K562 (cell line): ENCODE results near the gene PNPLA4. TPM values are rescaled to one million over a fixed set of nuclear protein-coding genes. Genes with fewer than 3 reads are reported as not detected.

ENCODE experiments used
- ATAC-seq: fragments of 200-7000 bp; cut with Tn5 transposase; 3 replicates; pipeline ENCODE4 v1.9.1; 2020; ENCODE audit warnings: moderate library complexity
- BruUV-seq: library from RNA; stranded (reverse); fragments of 400-500 nt; replicated peaks from 2 replicates; lab custom pipeline; 2021; lab: Mats Ljungman, UMichigan
- CTCF ChIA-PET: fragments of 300-600 bp; formaldehyde crosslinking; extraction: SDS; loops from one replicate; lab custom pipeline; 2021; ENCODE audit warnings: low intra/inter-chr PET ratio; lab: Yijun Ruan, JAX
- POLR2A ChIA-PET: fragments of 300-600, 350-650 bp; sonication (Branson Sonifier 250); formaldehyde crosslinking; extraction: SDS; loops from one replicate; lab custom pipeline; 2021; ENCODE audit warnings: antibody characterized with exemption, inconsistent platforms; lab: Yijun Ruan, JAX
- DNase-seq, 4 experiments: peaks; one replicate each; pipeline versions ENCODE4 v3.0.0 to v3.0.0-alpha.2; 2011 to 2018; ENCODE audit warnings: low spot score in 3 of 4, mixed read lengths in 3 of 4; ENCODE audit errors: extremely low read depth in 1 of 4
- FAIRE-seq: peaks from 2 replicates; lab custom pipeline; 2011; peaks lifted over from hg19 to GRCh38; lab: Jason Lieb, UNC
- H2AFZ ChIP-seq: 2 replicates; pipeline ENCODE4 v1.6.0; 2011; ENCODE audit warnings: low read depth, low read length, control low read depth, inconsistent platforms
- H3K27ac ChIP-seq: fragments of 200-600 bp; 3 replicates; pipeline ENCODE4 v1.8.0; 2011; ENCODE audit warnings: low read depth, mild to moderate bottlenecking, control low read depth, inconsistent platforms, low read length, moderate library complexity, mixed read lengths; ENCODE audit errors: extremely low read depth
- H3K27me3 ChIP-seq, 2 experiments: fragments of 300-600 bp in 1 of 2; 2 replicates in 1 of 2; 3 replicates in 1 of 2; pipeline versions ENCODE4 v1.6.0 to v1.8.0; 2011; ENCODE audit warnings: inconsistent platforms in 2 of 2, low read length in 2 of 2, mild to moderate bottlenecking in 1 of 2, mixed read lengths in 1 of 2, moderate library complexity in 1 of 2; ENCODE audit not compliant: control insufficient read depth in 2 of 2, insufficient read depth in 2 of 2
- H3K36me3 ChIP-seq: fragments of 300-600 bp; 3 replicates; pipeline ENCODE4 v1.8.0; 2011; ENCODE audit warnings: mild to moderate bottlenecking, low read length, inconsistent platforms; ENCODE audit not compliant: control insufficient read depth, insufficient read depth
- H3K4me1 ChIP-seq, 2 experiments: fragments of 200-600 bp in 1 of 2; replicated peaks in 1 of 2; 2 replicates in 1 of 2; 3 replicates in 1 of 2; pipeline versions ENCODE4 v1.5.1 to v1.8.0; 2011; ENCODE audit warnings: inconsistent platforms in 2 of 2, low read length in 2 of 2, mild to moderate bottlenecking in 1 of 2, mixed read lengths in 1 of 2, moderate library complexity in 1 of 2; ENCODE audit not compliant: control insufficient read depth in 2 of 2, insufficient read depth in 2 of 2
- H3K4me2 ChIP-seq: 2 replicates; pipeline ENCODE4 v1.6.1; 2011; ENCODE audit warnings: low read length, control low read depth, inconsistent platforms, mixed read lengths; ENCODE audit not compliant: insufficient read depth
- H3K4me3 ChIP-seq: fragments of 200-600 bp; sonication (generic), shearing (Covaris generic); 2 replicates; pipeline ENCODE4 v1.5.1; 2016; ENCODE audit warnings: control low read depth, inconsistent platforms
- H3K79me2 ChIP-seq: fragments of 200-600 bp; 3 replicates; pipeline ENCODE4 v1.8.0; 2011; ENCODE audit warnings: low read length, inconsistent platforms; ENCODE audit not compliant: control insufficient read depth, insufficient read depth
- H3K9ac ChIP-seq, 2 experiments: 2 replicates each; pipeline versions ENCODE4 v1.6.0 to v1.6.1; 2011; ENCODE audit warnings: low read depth in 2 of 2, low read length in 2 of 2, control low read depth in 1 of 2, inconsistent platforms in 1 of 2, mild to moderate bottlenecking in 1 of 2, mixed read lengths in 1 of 2; ENCODE audit not compliant: insufficient read depth in 1 of 2
- H3K9me1 ChIP-seq: one replicate; pipeline ENCODE4 v1.6.0; 2011; ENCODE audit warnings: inconsistent platforms, mild to moderate bottlenecking, low read length, moderate library complexity; ENCODE audit not compliant: control insufficient read depth, insufficient read depth
- H3K9me3 ChIP-seq: replicated peaks from 2 replicates; pipeline ENCODE4 v1.5.1; 2011; ENCODE audit warnings: low read depth, low read length, inconsistent platforms; ENCODE audit not compliant: control insufficient read depth, insufficient read depth
- H4K20me1 ChIP-seq: replicated peaks from 2 replicates; pipeline ENCODE4 v1.6.1; 2011; ENCODE audit warnings: low read length, inconsistent platforms, mixed read lengths; ENCODE audit not compliant: control insufficient read depth, insufficient read depth
- CREB1 ChIP-seq, 2 experiments: sonication (generic) in 1 of 2; formaldehyde crosslinking in 1 of 2; IDR thresholded peaks; 2 replicates each; pipeline versions ENCODE4 v1.6.1 to v1.8.0; 2012 to 2022; ENCODE audit warnings: inconsistent platforms in 1 of 2, mild to moderate bottlenecking in 1 of 2, missing genetic modification reagents in 1 of 2, moderate library complexity in 1 of 2
- ELK1 ChIP-seq: sonication (generic); formaldehyde crosslinking; IDR thresholded peaks from 2 replicates; pipeline ENCODE4 v1.8.1; 2022; ENCODE audit warnings: missing genetic modification reagents
- KHSRP ChIP-seq: fragments of 450-650 bp; IDR thresholded peaks from 2 replicates; pipeline ENCODE4 v1.6.1; 2017
- NBN ChIP-seq: fragments of 450-650 bp; IDR thresholded peaks from 2 replicates; pipeline ENCODE4 v1.6.1; 2016; ENCODE audit warnings: low read depth, mild to moderate bottlenecking
- NFE2 ChIP-seq: IDR thresholded peaks from 2 replicates; pipeline ENCODE4 v1.6.1; 2014; ENCODE audit warnings: antibody characterized with exemption, low read depth
- RNF2 ChIP-seq: sonication (generic); IDR thresholded peaks from 2 replicates; pipeline ENCODE4 v1.6.1; 2016
- STAT5A ChIP-seq: IDR thresholded peaks from 2 replicates; pipeline ENCODE4 v1.6.1; 2012; ENCODE audit warnings: low read length, inconsistent platforms, borderline replicate concordance
- TAF15 ChIP-seq: fragments of 200-400 bp; formaldehyde crosslinking; IDR thresholded peaks from 2 replicates; pipeline ENCODE4 v1.6.1; 2017; ENCODE audit warnings: mild to moderate bottlenecking, low read depth, low read length, moderate library complexity
- XRCC3 ChIP-seq: fragments of 450-650 bp; IDR thresholded peaks from 2 replicates; pipeline ENCODE4 v1.6.1; 2017; ENCODE audit warnings: mild to moderate bottlenecking, moderate library complexity
- ZEB2 ChIP-seq: fragments of 450-650 bp; IDR thresholded peaks from 2 replicates; pipeline ENCODE4 v1.6.1; 2016
- ZNF253 ChIP-seq: fragments of 250-450 bp; sonication (Bioruptor Pico); conservative IDR thresholded peaks from 2 replicates; pipeline ENCODE4 v1.6.1; 2021; ENCODE audit warnings: mild to moderate bottlenecking
- WGBS: fragments of 100-300 bp; shearing (Covaris generic); methylation state at CpG from one replicate; pipeline ENCODE4 v1.1.6; 2016; ENCODE audit warnings: low coverage, mixed read lengths; ENCODE audit not compliant: insufficient coverage; ENCODE audit errors: missing lambda C conversion rate; 5-methylcytosine and 5-hydroxymethylcytosine counted together
- in situ Hi-C: fragments of 300-500 bp; cut with MboI; formaldehyde crosslinking; loops from 4 replicates; pipeline ENCODE4 v1.15.0; 2018; ENCODE audit warnings: inconsistent platforms, mixed read lengths
- intact Hi-C: fragments of 100-400 bp; cut with micrococcal nuclease; formaldehyde crosslinking; loops from 2 replicates; pipeline ENCODE4 v1.14.2; 2022
- polyA plus RNA-seq, 8 experiments: library from polyadenylated mRNA; depleted of rRNA in 4 of 8; stranded (reverse) in 5 of 8; unstranded in 3 of 8; fragments of >200 nt; fragmentation: Nextera tagmentation in 2 of 8; fragmentation: Illumina TruSeq in 1 of 8; extraction: Ambion mirVana in 2 of 8; extraction: Trizol in 1 of 8; gene quantifications; 2 replicates each; pipeline versions ENCODE4 v1.2.1 to v1.2.3, GENCODE V29; 2011 to 2014; ENCODE audit warnings: inconsistent platforms in 1 of 8, missing spikeins in 1 of 8
- total RNA-seq, 7 experiments: library from RNA; depleted of rRNA in 6 of 7; stranded (reverse); fragments of >200 nt in 6 of 7; fragmentation: Illumina TruSeq in 2 of 7; extraction: Trizol in 2 of 7; gene quantifications; 2 replicates each; pipeline versions ENCODE4 v1.2.1 to v1.2.3, GENCODE V29; 2011 to 2021; ENCODE audit warnings: low replicate concordance in 1 of 7

Gene PNPLA4
- total and polyA plus RNA-seq, 9 of the 15 experiments (the other 6 are each of a cell fraction or from before 2014, with no cell fraction given), result 20.7 to 61.1 (median 32.7) TPM

DNA sequence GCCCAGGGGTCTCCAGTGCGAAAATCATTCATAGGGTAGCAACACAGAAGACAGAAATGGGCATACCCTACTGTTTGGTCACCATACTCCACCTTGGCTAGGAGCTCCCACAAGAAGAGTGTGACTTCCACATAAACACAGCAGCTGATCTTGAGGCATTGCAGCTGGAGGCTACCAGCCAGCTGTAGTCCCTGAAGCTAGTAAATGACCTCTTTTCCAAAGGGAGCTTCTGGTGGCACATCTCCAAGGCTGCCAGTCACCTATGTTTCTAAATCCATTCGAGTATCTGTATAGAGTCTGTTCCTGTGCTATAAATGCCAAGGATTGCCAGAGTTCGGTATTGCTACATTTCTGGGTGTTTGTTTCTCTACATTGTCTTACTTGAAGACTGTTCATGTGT is 21.3 kb upstream of the PNPLA4 start:
- no peak for ATAC-seq
- POLR2A ChIA-PET, result no interaction called here

More for the DNA sequence above, 21.3 kb upstream of the PNPLA4 start:
- no peak for DNase-seq
- Histone ChIP-seq H4K20me1 (0 out of 2 replicates have a peak, but pooled peaks cover 5% of the 10 kb centered on the region), H3K4me3 (no peak overlapping the region), H3K9me3 (no peaks in the 10 kb centered on the region), H3K9me1 (no peaks in the 10 kb centered on the region), H3K4me1 (no peaks in the 10 kb centered on the region), H3K27me3 (no peaks in the 10 kb centered on the region), H3K27ac (no peak overlapping the region), H3K4me2 (no peak overlapping the region), H3K9ac (no peak overlapping the region), H3K79me2 (no peaks in the 10 kb centered on the region), H3K36me3 (no peaks in the 10 kb centered on the region), H2AFZ (no peak overlapping the region)
- TF ChIP-seq XRCC3, result no peak
- no peak for TF ChIP-seq STAT5A
- no peak for TF ChIP-seq RNF2
- no peak for TF ChIP-seq NFE2
- TF ChIP-seq CREB1 (IDR thresholded peaks at IDR 0.05), result no peak
- no peak for TF ChIP-seq CREB1 (CRISPR knock-in tag; IDR thresholded peaks at IDR 0.05)
- TF ChIP-seq NBN, result no peak
- TF ChIP-seq KHSRP, result no peak
- TF ChIP-seq ZNF253, result no peak
- no peak for TF ChIP-seq ZEB2
- TF ChIP-seq ELK1 (CRISPR knock-in tag), result no peak
- no peak for TF ChIP-seq TAF15
- no peak for FAIRE-seq
- CTCF ChIA-PET, result no interaction called here
- in situ Hi-C loops, result no loop called here
- WGBS, result 4% methylated on average over 3 of the region's 3 CpGs
- intact Hi-C loops, result no loop called here
- no TSS peak for BruUV-seq
